IPS-11a (cell line): ENCODE measurements around the gene PPTC7.
"Not testable (repeated sequence)": the region's sequence is repeated elsewhere in the genome, so short reads cannot be mapped to it uniquely, and the experiment has no call there.

Source experiments
- H3K4me3 ChIP-seq: one replicate; pipeline ENCODE4 v1.5.1; 2013; ENCODE audit warnings: low read depth, low read length, control low read depth

Gene PPTC7

DNA sequence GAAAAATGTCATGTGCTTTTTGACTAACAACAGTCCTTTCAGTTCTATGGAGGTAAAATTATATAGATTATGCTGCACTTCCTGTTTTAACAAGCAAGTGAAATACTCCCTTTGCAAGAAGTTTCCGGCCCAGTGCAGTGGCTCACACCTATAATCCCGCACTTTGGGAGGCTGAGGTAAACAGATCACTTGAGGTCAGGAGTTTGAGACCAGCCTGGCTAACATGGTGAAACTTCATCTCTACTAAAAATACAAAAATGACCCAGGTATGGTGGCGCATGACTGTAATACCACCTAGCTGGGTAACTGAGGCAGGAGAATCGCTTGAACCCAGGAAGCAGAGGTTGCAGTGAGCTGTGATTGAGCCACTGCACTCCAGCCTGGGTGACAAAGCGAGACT lies 20.7 kb downstream of the PPTC7 start:
- not testable (repeated sequence) for H3K4me3 ChIP-seq

DNA sequence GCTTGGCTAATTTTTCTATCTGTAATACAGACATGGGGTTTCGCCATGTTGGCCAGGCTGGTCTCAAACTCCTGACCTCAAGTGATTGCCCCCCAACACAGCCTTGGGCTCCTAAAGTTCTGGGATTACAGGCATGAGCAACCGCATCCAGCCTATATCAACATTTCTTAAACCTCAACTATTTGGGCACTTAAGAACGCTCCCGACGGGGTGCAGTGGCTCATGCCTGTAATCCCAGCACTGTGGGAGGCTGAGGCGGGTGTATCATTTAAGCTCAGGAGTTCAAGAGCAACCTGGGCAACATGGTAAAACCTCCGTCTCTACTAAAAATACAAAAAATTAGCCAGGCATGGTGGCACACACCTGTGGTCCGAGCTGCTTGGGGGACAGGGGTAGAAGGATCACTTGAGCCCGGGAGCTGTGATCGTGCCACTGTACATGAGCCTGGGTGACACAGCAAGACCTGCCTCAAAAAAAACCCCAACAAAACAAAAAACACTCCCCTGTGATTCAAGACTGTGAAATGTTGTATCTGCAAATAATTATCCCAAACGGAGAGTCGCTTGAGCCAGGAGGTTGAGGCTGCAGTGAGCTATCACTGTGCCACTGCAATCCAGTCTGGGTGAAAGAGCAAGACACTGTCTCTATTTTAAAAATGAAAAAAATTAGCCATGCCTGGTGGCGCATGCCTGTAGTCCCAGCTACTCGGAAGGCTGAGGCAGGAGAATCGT lies 21.5 kb downstream of the PPTC7 start:
- H3K4me3 ChIP-seq: no peak overlapping the region

DNA sequence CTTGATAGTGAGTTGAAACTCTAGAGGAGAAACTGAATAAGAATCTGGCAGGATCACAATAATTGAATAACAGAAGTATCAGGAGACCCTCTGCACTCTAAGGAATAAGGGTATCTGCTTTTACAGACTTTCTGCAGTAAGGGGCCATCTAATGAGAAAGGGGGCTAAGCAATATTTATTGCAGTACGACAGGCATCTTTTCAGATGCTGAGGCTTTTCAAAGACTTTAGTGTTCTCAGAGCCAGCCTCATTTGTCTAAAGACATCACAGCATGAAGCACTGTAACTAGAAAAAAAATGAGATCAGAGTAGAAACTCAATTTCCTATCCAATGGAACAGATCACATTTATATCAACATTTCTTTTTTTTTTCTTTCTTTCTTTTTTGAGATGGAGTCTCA lies 22.2 kb downstream of the PPTC7 start:
- H3K4me3 ChIP-seq: no peak overlapping the region

DNA sequence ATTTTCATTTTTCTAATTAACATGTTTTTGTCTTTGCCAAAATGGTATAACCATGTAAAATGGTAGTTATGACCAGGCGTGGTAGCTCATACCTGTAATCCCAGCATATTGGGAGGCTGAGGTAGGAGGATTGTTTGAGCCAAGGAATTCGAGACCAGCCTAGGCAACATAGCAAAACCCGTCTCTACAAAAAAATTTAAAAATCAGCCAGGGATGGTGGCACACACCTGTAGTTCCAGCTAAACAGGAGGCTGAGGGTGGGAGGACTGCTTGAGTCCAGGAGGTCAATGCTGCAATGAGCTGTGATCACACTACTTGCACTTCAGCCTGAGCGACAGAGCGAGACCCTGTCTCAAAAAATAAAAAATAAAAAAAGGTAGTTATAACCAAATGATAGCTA lies 23.1 kb downstream of the PPTC7 start:
- no peak overlapping the region for H3K4me3 ChIP-seq

DNA sequence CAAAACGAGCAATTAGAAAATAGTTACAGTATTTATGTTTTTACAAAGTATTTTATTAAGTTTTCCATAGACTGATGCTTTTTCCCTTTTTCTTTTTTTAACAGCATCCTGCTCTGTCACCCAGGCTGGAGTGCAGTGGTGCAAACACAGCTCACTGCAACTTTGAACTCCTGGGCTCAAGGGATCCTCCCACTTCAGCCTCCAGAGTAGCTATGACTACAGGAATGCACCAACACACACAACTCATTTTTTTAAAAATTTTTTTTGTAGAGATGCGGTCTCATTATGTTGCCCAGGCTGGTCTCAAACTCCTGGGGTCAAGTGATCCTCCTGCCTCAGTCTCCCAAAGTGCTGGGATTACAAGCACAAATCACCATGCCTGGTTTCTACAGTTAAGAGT lies 24.2 kb downstream of the PPTC7 start:
- not testable (repeated sequence) for H3K4me3 ChIP-seq

DNA sequence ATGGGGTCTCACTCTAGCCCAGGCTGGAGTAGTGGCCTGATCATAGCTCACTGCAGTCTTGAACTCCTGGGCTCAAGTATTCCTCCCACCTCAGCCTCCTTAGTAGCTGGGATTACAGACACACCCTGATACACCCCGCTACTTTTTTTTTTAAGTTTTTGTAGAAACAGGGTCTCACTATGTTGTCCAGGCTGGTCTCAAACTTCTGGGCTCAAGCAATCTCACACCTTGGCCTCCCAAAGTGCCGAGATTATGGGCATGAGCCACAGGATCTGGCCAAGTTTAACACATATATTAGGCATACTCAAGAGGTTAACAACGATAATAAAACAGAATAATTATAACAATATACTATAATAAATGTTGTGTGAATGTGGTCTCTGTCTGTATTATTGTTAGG lies 25.8 kb downstream of the PPTC7 start:
- no peak overlapping the region for H3K4me3 ChIP-seq

DNA sequence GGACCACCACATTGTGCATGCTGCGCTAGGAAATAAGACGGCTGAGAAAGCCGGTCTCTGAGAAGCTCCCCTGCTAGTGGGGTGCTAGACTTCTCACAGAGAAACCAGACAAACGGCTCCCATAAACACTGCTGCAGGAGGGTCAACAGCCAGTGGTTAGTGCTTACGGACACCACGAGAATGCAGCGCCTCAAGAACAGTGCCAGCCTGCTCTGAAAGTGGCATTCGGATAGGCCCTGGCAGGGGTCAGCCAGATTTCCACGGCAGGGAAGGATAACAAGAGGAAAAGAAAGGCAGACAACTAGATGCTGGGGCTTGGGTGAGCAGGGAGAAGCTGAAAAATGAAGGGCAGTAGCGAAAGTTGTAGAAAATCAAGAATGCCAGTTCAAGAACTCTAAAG lies 26.4 kb downstream of the PPTC7 start:
- no peak overlapping the region for H3K4me3 ChIP-seq

DNA sequence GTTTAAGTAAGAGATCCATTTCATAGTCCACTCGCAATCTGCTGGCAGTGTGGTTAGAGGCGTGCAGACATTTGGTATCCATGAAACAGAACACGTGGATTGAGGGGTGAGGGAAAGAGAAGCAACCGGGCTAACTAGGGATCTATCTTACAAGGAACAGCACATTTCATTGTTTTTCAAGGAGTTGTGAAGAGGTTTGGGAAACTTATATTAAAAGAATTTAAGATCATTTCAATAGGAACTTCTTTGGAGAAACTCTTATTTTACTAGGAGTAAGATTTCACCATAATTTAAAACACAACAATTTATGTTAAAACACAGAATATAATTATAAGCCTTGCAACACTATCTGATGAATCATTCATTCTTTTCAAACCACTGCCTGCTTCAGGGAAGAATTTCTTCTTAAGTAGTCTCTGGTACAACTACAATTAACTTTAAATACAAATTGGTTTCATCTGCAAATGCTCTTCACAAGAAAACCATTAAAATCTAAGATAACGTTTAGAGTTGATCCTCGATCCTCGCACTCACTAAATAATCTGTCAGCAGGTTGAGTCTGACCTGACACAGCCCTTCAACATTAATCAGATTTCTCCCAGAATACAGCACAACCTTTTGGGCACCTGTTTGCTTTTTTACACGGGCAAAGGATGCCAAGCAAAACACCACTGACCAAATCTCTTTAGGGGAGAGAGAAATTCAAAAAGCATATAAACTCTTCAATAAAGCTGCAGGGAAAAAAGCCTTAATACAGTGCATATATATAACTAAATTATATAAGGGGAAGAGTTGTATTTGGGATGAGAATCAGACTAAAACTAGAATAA lies 27.3 kb downstream of the PPTC7 start:
- H3K4me3 ChIP-seq: no peak overlapping the region

GRCh38 chr12:110554184-110554583 lies 28.9 kb downstream of the PPTC7 start:
- no peak overlapping the region for H3K4me3 ChIP-seq

GRCh38 chr12:110550981-110551380 lies 32.1 kb downstream of the PPTC7 start:
- no peak overlapping the region for H3K4me3 ChIP-seq

DNA sequence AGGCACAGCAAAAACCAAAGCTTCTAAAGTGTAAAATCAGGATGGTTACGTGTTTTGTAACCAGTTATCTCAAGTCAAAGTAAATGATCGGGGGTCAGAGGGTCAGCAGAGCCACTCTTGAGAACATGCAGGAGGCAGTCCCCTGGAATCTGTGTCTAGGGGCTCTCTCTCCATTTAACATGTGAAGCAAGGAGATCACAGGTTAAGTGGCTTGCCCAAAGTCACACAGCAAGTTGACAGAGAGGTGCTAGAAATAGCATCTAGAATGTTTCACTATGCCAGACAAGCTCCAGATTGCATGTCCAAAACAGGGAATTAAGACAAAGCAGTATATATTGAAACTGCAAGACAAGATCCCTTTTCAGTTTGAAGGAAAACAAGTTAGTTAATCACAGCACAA lies 33.4 kb downstream of the PPTC7 start:
- H3K4me3 ChIP-seq: no peak overlapping the region

GRCh38 chr12:110548678-110549077 lies 34.4 kb downstream of the PPTC7 start:
- no peak overlapping the region for H3K4me3 ChIP-seq

GRCh38 chr12:110547090-110547489 lies 36.0 kb downstream of the PPTC7 start:
- no peak overlapping the region for H3K4me3 ChIP-seq

GRCh38 chr12:110546339-110546738 lies 36.8 kb downstream of the PPTC7 start:
- no peak overlapping the region for H3K4me3 ChIP-seq

GRCh38 chr12:110545812-110546211 lies 37.3 kb downstream of the PPTC7 start:
- H3K4me3 ChIP-seq: no peak overlapping the region

- not testable (repeated sequence) for H3K4me3 ChIP-seq
Measured at GRCh38 chr12:110545259-110545658, 37.9 kb downstream of the PPTC7 start.

GRCh38 chr12:110543965-110544364 lies 39.2 kb downstream of the PPTC7 start:
- no peak overlapping the region for H3K4me3 ChIP-seq

DNA sequence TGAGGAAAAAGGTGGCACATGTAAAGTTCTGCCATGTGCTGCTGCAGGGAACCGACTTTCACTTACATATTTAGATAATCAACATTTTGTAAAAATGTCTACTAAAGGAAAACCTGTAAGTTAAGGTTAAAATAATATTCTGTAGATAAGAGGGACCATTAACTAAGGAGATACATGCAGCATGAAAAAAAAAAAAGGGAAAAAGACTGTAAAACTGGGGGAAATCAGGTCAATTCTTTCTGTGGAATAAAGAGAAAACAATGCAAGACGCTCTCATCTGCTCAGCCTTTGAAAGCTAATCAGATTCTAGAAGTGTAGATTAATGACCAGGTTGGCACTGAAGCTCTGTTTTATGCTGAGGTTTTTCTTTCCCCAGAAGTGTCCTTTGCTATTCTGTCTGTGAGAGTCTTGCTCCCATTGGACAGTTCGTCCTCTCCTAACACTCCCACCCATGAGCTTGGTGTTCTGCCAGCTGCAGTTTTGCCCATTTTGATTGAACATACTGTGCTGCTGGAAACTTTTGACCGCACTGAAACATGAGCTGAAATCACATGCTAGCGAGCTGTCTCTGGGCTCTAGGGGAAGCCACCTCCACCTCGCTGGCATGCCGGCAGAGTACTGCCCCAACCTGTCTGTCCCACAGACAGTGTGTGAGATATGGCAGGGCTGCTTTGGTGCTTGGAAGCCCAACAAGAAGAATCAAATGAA lies 39.7 kb downstream of the PPTC7 start:
- H3K4me3 ChIP-seq: no peak overlapping the region

DNA sequence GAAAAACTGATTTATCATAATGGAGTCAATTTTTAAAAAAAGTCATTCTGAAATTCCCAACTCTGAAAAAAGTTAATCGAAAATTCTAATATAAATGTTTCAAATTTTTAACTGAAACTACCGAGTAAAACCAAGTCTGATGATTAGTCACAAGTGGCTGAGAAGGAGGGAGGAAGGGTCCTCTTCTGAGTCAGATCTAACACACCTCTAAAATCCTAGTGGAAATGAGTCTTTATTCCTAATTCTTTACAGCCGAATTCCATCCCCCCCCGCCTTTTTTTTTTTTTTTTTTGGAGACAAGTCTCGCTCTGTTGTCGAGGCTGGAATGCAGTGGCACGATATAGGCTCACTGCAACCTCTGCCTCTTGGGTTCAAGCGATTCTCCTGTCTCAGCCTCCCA lies 43.1 kb downstream of the PPTC7 start:
- H3K4me3 ChIP-seq: no peak overlapping the region

DNA sequence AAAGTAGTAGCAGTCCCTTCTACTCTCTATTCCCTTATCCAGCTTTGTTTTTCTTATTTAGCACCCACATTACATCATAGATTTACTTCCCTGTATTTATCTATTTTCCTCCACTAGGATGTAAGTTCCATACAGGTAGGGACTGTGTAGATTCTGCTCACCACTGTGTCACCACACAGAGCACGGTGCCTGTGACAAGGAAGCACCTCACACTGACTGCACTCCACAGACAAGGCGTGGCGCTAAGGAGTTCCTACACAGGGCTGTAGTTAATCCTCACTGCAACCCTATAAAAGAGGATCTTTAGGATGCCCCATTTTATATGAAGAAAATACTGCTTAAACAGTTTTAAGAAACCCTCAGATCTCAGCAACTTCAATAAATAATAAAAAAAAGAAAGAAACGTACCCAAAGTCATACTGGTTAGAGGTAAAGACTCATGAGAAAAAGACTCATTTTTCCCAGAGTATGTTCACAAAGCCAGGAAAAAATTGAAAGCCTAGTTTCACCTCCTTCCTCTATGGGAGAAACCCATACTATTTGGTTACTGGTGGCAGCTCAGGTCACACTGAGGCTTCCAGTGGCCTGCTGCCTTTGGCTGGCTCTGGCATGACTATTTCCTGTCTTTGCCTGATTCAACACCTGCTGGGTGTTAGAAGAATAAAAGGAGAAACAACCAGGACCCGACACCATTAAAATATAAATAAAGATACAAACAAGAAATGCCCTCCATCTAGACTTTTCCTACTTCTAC lies 44.1 kb downstream of the PPTC7 start:
- no peak overlapping the region for H3K4me3 ChIP-seq
